Left lung (tissue), 10 donors: Measurements from ENCODE around the gene CMSS1. TPM values are rescaled to one million over a fixed set of nuclear protein-coding genes. Genes with fewer than 3 reads are reported as not detected.

ENCODE experiments used
- ATAC-seq: fragments of 200-7000 bp; cut with Tn5 transposase; one replicate; pipeline ENCODE4 v1.9.1; 2020; ENCODE audit warnings: moderate library complexity
- DNase-seq, 4 donors: peaks; one replicate each; pipeline ENCODE4 v3.0.0-alpha.2; 2013 to 2020
- H3K27ac ChIP-seq, 2 donors: fragments of 200-600 bp; sonication (generic) in 1 of 2; one replicate each; pipeline versions ENCODE4 v1.5.0 to v1.8.0; 2020 to 2021
- H3K27me3 ChIP-seq, 2 donors: fragments of 200-600 bp; sonication (generic) in 1 of 2; one replicate each; pipeline versions ENCODE4 v1.5.0 to v1.8.0; 2020 to 2021
- H3K36me3 ChIP-seq, 2 donors: fragments of 200-600 bp; sonication (generic) in 1 of 2; one replicate each; pipeline versions ENCODE4 v1.5.0 to v1.8.0; 2020 to 2021
- H3K4me1 ChIP-seq, 2 donors: fragments of 200-600 bp; one replicate each; pipeline ENCODE4 v1.8.0; 2021
- H3K4me3 ChIP-seq, 2 donors: fragments of 200-600 bp; sonication (generic) in 1 of 2; one replicate each; pipeline versions ENCODE4 v1.5.0 to v1.8.0; 2020 to 2021; ENCODE audit warnings: mild to moderate bottlenecking in 1 of 2
- H3K9me3 ChIP-seq, 2 donors: fragments of 200-600 bp; sonication (generic) in 1 of 2; one replicate each; pipeline versions ENCODE4 v1.5.0 to v1.8.0; 2020 to 2021
- CTCF ChIP-seq, 2 donors: fragments of 200-600 bp; sonication (generic) in 1 of 2; IDR thresholded peaks; one replicate each; pipeline versions ENCODE4 v1.5.0 to v1.8.0; 2021; ENCODE audit warnings: antibody characterized with exemption in 2 of 2
- intact Hi-C, 2 donors: fragments of 100-400 bp; cut with DNase I; formaldehyde crosslinking; loops; one replicate each; pipeline versions ENCODE4 v1.11.2 to v1.14.2; 2022
- polyA plus RNA-seq, 6 donors: library from polyadenylated mRNA; unstranded; fragments of 120-200 nt; gene quantifications; one replicate each; pipeline ENCODE4 v1.2.1, GENCODE V29; 2013; ENCODE audit not compliant: insufficient read length in 6 of 6
- total RNA-seq, 2 donors: library from RNA; stranded (reverse); fragmentation: NEBNext Ultra II Directional; extraction: Animal tissue kit (Norgen Biotek cat#: 25700); gene quantifications; one replicate each; pipeline ENCODE4 v1.2.1, GENCODE V29; 2021
- donor health status: DM: no; HTN: yes; CAD: no.
- donor health status: DM: no; HTN: no; CAD: no.

The CMSS1 gene
- total and polyA plus RNA-seq, 8 donors: 13.4 to 51.0 (median 41.8) TPM

- no peak for TF ChIP-seq CTCF (IDR thresholded peaks at IDR 0.05)
- no peaks in the 10 kb centered on the region for H3K36me3 ChIP-seq
- ATAC-seq: no peak
- no peaks in the 10 kb centered on the region for H3K27me3 ChIP-seq
- no peak overlapping the region for H3K4me3 ChIP-seq
- intact Hi-C loops: no loop called here
- H3K9me3 ChIP-seq: peaks cover 0 to 9% of the 10 kb centered on the region in 2 donors
- H3K4me1 ChIP-seq: no peaks in the 10 kb centered on the region
- DNase-seq: no peak
- no peak overlapping the region for H3K27ac ChIP-seq
These were observed 172.5 kb downstream of the CMSS1 start for GRCh38 chr3:99990179-99990578.

- TF ChIP-seq CTCF (IDR thresholded peaks at IDR 0.05): no peak
- no peak for ATAC-seq
- no peaks in the 10 kb centered on the region for H3K27me3 ChIP-seq
- H3K27ac ChIP-seq: no peak overlapping the region
- no peaks in the 10 kb centered on the region for H3K36me3 ChIP-seq
- H3K9me3 ChIP-seq: peaks cover 0 to 22% of the 10 kb centered on the region in 2 donors
- no peak for DNase-seq
- intact Hi-C loops: no loop called here
- H3K4me3 ChIP-seq: no peak overlapping the region
- H3K4me1 ChIP-seq: no peaks in the 10 kb centered on the region
These were observed 179.6 kb downstream of the CMSS1 start for GRCh38 chr3:99997293-99997692.

GRCh38 chr3:99999536-99999935, 181.9 kb downstream of the CMSS1 start:
- ATAC-seq: no peak

GRCh38 chr3:100001083-100001482, 183.4 kb downstream of the CMSS1 start:
- H3K27ac ChIP-seq: no peak overlapping the region
- H3K4me3 ChIP-seq: no peak overlapping the region
- no peak for TF ChIP-seq CTCF (IDR thresholded peaks at IDR 0.05)
- intact Hi-C loops: no loop called here
- peaks cover 0 to 7% of the 10 kb centered on the region in 2 donors for H3K9me3 ChIP-seq
- no peaks in the 10 kb centered on the region for H3K36me3 ChIP-seq
- no peaks in the 10 kb centered on the region for H3K27me3 ChIP-seq
- ATAC-seq: no peak
- no peak for DNase-seq
- peaks cover 0 to 3% of the 10 kb centered on the region in 2 donors for H3K4me1 ChIP-seq

More at GRCh38 chr3:99999536-99999935, 181.9 kb downstream of the CMSS1 start:
- Histone ChIP-seq H3K27me3 (no peaks in the 10 kb centered on the region), H3K27ac (no peak overlapping the region), H3K36me3 (no peaks in the 10 kb centered on the region), H3K4me3 (no peak overlapping the region), H3K4me1 (no peaks in the 10 kb centered on the region), H3K9me3 (peaks cover 0 to 15% of the 10 kb centered on the region in 2 donors)
- no peak for TF ChIP-seq CTCF (IDR thresholded peaks at IDR 0.05)
- intact Hi-C loops: no loop called here
- DNase-seq: no peak

GRCh38 chr3:100001526-100002270, 184.0 kb downstream of the CMSS1 start:
- Histone ChIP-seq H3K27me3 (no peaks in the 10 kb centered on the region), H3K4me3 (no peak overlapping the region), H3K27ac (no peak overlapping the region), H3K9me3 (peaks cover 0 to under 1% of the 10 kb centered on the region in 2 donors), H3K36me3 (no peaks in the 10 kb centered on the region), H3K4me1 (peaks cover 0 to 7% of the 10 kb centered on the region in 2 donors)
- ATAC-seq (no peak), DNase-seq (no peak)
- intact Hi-C loops: no loop called here
- no peak for TF ChIP-seq CTCF (IDR thresholded peaks at IDR 0.05)
